Epithelial cell of prostate (primary cell): ENCODE measurements around the gene CTSO.

ENCODE experiments used
- DNase-seq: peaks from one replicate; pipeline ENCODE4 v3.0.0-alpha.2; 2011; ENCODE audit warnings: low read depth, low spot score
- H3K27ac ChIP-seq: fragments of 450-650 bp; 2 replicates; pipeline ENCODE4 v1.5.1; 2017; ENCODE audit warnings: mild to moderate bottlenecking

The CTSO gene

DNA sequence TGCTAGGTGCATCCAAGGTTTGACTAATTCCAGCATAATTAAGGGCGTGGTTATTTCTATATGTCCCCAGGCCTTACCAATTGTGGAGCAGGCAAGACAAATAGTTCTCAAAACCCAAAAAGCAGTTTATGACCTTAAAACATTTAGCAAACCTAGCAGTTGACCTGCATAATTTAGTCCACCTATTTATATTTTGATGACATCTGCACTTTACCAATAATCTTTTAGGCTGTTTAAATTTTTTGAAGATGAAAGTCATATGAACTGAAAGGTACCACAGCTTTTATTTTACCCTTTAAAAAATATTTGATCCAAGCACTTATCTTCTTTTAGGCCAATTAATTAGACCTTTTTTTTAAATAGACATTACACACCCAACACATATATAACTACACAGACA is 77.8 kb downstream of the CTSO start:
- H3K27ac ChIP-seq, result no peak overlapping the region
- no peak for DNase-seq
